ENCODE data around the gene ZNF789.
A peak's percentile ranks its signal among the peaks of the same experiment; 100 is the strongest.
"Not testable (repeated sequence)": the region's sequence is repeated elsewhere in the genome, so short reads cannot be mapped to it uniquely, and the experiment has no call there.

The ZNF789 gene

DNA sequence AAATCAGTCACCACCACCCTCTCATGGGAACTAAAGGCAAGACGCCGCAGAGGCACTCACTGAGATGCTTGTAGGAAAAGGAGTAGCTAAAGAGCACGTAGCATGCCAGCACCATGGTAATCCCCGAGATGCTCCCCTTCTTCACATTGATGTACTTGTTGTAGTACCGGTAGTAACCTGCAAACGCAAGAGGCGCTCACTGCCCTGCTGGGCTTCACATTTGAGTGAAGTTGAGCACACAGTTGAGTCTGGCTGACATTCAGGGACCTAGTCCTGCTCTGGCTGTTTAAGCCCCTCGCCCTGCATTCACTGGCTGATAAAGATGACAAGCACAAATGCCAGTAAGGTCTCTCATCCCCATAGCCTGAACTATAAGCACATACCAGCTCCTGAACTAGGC lies 13.6 kb upstream of the ZNF789 start:
- no peak for DNase-seq

DNA sequence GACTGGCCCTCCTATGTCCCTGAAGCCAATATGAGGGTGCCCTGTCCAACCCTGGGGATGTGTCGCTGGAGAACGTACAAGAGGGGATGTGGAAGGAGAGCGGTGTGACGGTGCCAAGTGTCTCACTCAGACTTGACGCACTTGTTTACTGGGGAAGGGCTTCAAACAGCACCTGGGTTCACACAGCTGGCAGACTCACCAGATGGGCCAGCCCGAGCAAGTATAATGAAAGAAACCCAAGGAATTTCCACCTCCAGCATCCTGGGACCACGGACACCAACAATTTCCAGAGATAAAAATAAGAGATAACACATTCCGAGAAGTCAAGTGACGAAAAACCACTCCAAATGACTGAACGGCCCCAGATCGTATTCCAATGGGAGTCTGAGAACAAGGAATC lies 12.0 kb upstream of the ZNF789 start:
- no peak for DNase-seq

DNA sequence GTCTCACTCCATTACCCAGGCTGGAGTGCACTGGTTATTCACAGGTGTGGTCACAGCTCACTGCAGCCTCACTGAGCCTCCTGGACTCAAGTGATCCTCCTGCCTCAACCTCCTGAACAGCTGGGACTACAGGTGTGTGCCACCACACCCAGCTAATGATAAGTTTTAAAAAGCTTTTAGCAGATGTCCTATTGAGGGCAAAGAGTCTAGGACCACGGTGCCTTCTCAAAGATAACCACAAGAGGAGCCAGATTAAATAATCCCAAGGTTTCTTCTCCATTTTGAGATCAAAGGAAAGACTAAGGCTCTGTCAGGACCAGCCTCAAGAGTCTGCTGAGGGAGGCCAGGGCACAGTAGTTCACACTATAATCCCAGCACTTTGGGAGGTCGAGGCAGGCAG lies 11.5 kb upstream of the ZNF789 start:
- DNase-seq = no peak

DNA sequence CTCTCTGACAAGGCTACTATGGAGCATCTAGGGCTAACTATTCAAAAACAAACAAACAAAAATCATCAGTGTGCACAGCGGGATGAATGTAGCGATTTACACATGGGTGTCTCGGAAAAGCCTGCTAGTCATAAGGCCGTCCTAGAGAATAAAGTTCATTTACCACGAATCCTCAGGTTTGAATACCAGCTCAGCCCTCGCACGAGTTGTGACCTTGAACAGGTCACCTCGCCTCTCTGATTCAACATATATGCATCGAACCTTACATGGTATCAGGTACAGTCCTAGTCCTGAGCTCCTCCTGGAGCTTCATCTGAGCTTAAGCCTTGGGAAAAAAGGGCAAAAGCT lies 7.3 kb upstream of the ZNF789 start:
- no peak for DNase-seq

DNA sequence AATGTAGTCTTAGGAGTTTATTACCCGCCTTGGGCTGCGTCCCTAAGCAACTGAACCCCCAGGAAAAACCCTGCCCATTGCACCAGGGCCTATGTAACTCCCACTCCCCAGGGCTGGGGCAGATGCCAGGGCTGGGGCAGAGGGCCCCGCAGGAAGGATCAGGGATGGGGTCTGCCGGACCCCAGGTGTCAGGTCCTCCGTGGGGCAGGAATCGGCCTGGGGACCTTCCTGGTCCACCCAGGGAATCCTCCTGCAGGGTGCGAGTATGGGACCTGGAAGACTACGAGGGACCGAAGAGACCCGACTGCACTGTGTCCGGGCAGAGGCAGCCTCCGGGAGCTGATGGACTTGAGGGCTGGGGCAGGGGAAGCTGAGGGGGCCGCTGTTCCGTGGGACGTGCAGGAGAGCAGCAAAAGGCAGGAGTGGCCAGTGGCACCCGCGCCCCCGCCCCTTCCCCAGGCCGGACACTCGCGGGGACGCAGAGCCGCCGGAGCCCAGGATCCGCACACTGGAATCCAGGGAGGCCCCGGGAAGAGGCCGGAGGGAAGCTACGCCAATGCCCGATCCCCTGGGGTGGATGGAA lies 4.3 kb upstream of the ZNF789 start:
- no peak for DNase-seq

- DNase-seq = no peak
Observed at GRCh38 chr7:99469381-99470065, 3.2 kb upstream of the ZNF789 start.

GRCh38 chr7:99473315-99473596 lies 566 bp downstream of the ZNF789 start:
- no peak for DNase-seq

DNA sequence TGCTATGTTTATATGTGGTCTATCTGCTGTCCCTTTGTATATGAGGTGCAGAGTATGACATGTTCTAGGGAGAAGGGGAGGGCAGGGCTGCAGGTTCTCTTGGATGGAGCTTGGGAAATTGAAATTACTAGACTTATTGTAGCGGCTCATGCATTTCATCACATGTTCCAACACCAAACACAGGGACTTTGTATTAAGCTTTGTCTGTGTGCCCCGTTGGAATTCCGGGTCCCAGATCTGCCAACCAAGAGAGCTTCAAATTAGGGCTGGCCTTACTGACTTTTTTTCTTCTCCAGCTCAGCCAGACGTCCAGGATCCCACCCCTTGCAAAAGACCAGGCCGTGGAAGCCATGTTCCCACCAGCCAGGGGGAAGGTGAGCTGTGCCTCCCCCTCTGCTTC lies 3.4 kb downstream of the ZNF789 start:
- DNase-seq = no peak

GRCh38 chr7:99478464-99479440 lies 6.1 kb downstream of the ZNF789 start:
- no peak for DNase-seq

DNA sequence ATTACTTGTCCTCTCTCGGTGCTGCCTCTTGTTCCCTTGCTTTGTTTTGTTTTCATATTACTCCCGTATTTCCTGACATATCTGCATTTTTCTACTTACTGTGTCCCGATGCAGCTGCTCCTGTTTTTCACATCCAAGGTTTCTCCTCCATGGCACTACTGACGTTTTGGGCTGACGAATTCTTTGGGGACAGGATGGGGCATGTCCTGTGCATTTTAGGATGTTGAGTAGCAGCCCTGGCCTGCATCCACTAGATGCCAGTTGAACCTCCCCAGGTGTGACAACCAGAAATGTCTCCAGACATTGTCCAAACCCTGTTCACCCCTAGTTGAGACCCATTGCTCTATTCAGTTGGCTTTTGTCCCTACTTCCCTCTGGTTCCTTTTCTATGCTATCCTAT lies 12.4 kb downstream of the ZNF789 start:
- DNase-seq = no peak

DNA sequence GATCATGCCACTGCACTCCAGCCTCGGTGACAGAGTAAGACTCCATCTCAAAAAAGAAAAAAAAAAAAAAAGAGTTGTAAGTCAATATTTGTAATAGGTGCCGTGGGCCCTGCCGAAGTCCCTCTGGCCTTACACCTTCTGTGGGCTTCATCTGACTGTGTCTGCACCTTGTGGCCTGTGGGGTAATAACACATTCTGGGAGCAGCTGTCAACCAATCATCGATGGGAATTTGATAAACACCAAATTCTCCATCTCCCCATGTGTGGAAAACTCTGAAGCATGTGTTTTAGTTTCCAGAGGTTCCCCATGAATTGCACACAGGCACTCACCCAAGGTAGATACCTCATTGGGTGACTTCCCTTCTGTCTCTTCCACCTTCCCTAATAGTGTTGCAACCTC lies 16.5 kb downstream of the ZNF789 start:
- DNase-seq = no peak

DNA sequence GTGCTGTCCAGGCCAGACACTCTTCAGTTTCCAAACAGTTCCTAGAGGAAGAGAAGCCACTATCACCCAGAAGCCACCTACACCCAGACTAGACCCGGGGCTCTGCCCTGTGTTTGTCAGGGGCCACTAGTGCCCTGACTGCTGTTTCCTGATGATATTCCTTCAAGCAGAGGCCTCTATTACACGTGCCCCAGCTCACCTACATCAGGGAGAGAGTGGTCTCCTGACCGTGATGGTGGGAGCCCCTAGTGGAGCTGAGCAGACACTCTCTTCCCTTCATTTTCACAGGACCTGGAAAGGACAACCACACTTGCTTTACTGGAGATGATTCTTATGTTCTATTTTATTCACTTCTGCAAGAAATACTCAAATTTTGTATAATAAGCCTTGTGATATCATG lies 18.2 kb downstream of the ZNF789 start:
- no peak for DNase-seq

- no peak for DNase-seq
Observed at GRCh38 chr7:99493823-99494222, 21.1 kb downstream of the ZNF789 start.

DNA sequence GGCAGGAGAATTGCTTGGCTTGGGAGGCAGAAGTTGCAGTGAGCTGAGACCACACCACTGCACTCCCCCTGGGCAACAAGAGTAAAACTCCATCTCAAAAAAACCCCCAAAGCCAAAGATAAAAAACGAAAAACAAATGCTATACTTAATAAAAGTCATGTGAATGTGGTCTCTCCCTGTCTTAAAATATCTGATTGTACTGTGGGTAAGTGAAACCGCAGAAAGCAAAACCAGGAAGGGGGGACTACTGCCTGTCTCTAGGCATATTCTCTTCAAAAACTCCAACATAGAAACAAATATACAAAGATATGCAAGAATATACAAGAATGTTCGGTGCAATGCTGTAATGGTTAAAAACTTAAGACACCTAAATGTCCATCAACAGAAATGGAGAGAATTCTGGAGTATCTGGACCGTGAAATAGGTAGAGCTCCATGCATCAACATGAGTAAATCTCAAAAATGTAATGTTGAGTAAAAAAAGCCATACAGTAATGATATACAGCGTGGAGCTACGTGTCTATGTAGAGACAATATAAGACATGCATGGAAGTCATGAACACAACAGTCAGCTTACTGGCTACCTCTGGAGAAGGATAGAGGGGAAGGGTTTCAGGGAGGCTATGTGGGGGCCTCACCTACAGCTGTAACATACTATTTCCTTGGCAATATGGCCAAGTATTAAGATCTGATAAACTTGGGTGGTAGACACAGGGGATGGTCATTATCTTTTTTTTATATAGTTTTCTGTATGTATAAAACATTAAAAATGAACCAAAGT lies 25.3 kb downstream of the ZNF789 start:
- no peak for DNase-seq

DNA sequence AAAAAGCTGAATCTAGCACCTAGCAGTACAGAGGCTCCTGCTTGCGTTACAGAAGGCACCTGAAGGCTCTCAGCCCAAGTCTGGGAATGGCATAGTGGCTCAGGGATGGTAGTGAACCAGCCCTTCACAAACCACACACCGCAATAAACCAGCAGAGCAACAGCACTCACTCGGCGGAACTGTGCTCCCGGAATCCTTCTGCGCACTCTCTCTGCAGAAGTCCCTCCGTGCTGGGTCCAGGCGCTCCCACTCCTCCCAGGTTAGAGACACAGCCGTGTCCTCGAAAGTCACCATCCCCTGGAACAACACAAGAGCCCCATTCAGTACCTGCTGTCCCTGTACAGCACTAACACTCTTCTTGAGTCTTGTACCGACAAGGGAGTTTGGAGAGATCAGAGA lies 25.9 kb downstream of the ZNF789 start:
- DNase-seq = no peak

DNA sequence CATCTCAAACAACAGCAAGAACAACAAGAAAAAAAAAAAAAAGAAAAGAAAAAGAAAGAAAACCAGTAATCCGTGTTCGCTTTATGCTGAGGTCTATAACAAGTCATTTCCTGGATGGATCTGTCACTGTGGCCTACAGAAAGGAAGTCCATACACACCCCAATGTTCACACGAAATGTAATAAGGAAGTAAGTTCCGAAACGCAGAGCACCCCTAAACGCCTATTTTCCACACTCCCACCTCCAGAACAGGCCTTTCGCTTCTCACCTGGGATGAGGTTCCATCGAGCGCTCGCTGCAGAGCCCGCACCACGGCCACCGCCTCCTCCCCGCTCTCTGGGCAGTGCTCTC lies 26.7 kb downstream of the ZNF789 start:
- DNase-seq = no peak

GRCh38 chr7:99499721-99500636 lies 27.3 kb downstream of the ZNF789 start, which contains the start of gene ZNF394:
Gene ZNF394, minus strand, starts transcription at chr7:99500281. Its CDS starts 188 bp downstream, at chr7:99500093.
- peak; percentile 76 to 90 for DNase-seq

DNA sequence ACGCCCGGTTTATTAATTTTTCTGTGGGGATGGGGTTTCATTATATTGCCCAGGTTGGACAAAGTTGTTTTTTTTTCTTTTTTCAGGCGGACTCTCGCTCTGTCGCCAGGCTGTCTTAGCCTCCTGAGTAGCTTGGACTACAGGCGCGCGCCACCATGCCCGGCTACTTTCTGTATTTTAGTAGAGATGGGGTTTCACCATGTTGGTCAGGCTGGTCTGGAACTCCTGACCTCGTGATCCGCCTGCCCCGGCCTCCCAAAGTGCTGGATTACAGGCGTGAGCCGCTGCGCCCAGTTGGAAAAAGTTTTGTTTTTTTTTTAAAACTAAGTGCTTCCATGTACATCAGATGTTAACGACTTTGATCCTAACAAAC lies 27.9 kb downstream of the ZNF789 start:
- DNase-seq = no peak

- DNase-seq = not testable (repeated sequence)
Observed at GRCh38 chr7:99501236-99501635, 28.5 kb downstream of the ZNF789 start.

GRCh38 chr7:99504281-99504602 lies 31.6 kb downstream of the ZNF789 start:
- peak; percentile 94 for DNase-seq

GRCh38 chr7:99504603-99505323 lies 32.1 kb downstream of the ZNF789 start, which contains the start of gene ZKSCAN5:
Gene ZKSCAN5, plus strand, starts transcription at chr7:99504662. Its CDS starts 1,383 bp downstream, at chr7:99506045.
- peak; percentile 90 to 92 for DNase-seq

DNA sequence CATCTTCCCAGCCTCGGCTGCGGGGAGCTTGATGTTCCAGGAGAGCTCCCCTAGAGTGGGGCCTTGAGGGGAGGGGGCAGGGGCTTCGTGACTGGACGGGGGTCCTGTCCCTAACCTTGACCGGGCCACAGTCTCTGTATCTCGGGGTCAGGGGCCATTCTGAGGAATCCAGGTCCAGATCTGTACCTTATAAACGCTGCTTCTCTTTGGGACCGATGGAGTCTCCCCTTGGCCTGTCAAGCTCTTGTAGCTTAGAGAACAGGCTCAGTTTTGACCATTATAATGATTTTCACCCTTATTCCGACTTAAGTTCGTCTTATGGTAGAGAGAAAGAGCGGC lies 32.6 kb downstream of the ZNF789 start:
- no peak for DNase-seq

Data from NCI-H524 (cell line).